GM23338 (cell line): ENCODE measurements around the gene COIL. TPM values are rescaled to one million over a fixed set of nuclear protein-coding genes. Genes with fewer than 3 reads are reported as not detected.

Source experiments
- ATAC-seq: fragments of 200-7000 bp; cut with Tn5 transposase; 3 replicates; pipeline ENCODE4 v1.9.1; 2020
- DNase-seq: peaks from one replicate; pipeline ENCODE4 v3.0.0-alpha.2; 2015; ENCODE audit warnings: low spot score
- H2AFZ ChIP-seq: fragments of 200-600 bp; sonication (generic); 2 replicates; pipeline ENCODE4 v1.8.0; 2016; ENCODE audit warnings: antibody characterized with exemption, mild to moderate bottlenecking, moderate library complexity
- H3F3A ChIP-seq: fragments of 200-600 bp; sonication (generic); replicated peaks from 2 replicates; pipeline ENCODE4 v1.8.0; 2017; ENCODE audit warnings: antibody characterized with exemption, mixed run types, low read depth
- H3K27ac ChIP-seq: fragments of 200-600 bp; sonication (generic); 2 replicates; pipeline ENCODE4 v1.6.1; 2016; ENCODE audit warnings: low read depth
- H3K27me3 ChIP-seq: fragments of 200-600 bp; sonication (generic); 2 replicates; pipeline ENCODE4 v1.8.0; 2016; ENCODE audit warnings: mild to moderate bottlenecking, mixed run types, moderate library complexity; ENCODE audit not compliant: insufficient read depth
- H3K36me3 ChIP-seq: fragments of 200-600 bp; sonication (generic); 2 replicates; pipeline ENCODE4 v1.8.0; 2016; ENCODE audit warnings: mild to moderate bottlenecking; ENCODE audit not compliant: insufficient read depth
- H3K4me1 ChIP-seq: fragments of 200-600 bp; sonication (generic); 2 replicates; pipeline ENCODE4 v1.8.0; 2016; ENCODE audit warnings: mild to moderate bottlenecking, moderate library complexity; ENCODE audit not compliant: insufficient read depth
- H3K4me2 ChIP-seq: fragments of 200-600 bp; sonication (generic); 2 replicates; pipeline ENCODE4 v1.7.1; 2017; ENCODE audit warnings: mixed run types
- H3K4me3 ChIP-seq: fragments of 200-600 bp; sonication (generic); 2 replicates; pipeline ENCODE4 v1.6.1; 2016; ENCODE audit warnings: mixed run types
- H3K79me2 ChIP-seq: fragments of 200-600 bp; sonication (generic); replicated peaks from 2 replicates; pipeline ENCODE4 v1.8.0; 2017; ENCODE audit warnings: mild to moderate bottlenecking; ENCODE audit not compliant: insufficient read depth
- H3K9me2 ChIP-seq: fragments of 200-600 bp; sonication (generic); 2 replicates; pipeline ENCODE4 v1.8.0; 2017; ENCODE audit not compliant: insufficient read depth
- H4K20me1 ChIP-seq: fragments of 200-600 bp; sonication (generic); replicated peaks from 2 replicates; pipeline ENCODE4 v1.8.0; 2017; ENCODE audit warnings: mild to moderate bottlenecking; ENCODE audit not compliant: insufficient read depth
- H3K27ac Mint-ChIP-seq: 2 replicates; pipeline ENCODE4 v1.8.0; 2020; ENCODE audit warnings: inconsistent platforms, mild to moderate bottlenecking, moderate library complexity, mixed read lengths
- H3K27me3 Mint-ChIP-seq: 3 replicates; pipeline ENCODE4 v1.8.0; 2022; ENCODE audit warnings: low read depth, mild to moderate bottlenecking, moderate library complexity, mixed read lengths, inconsistent platforms; ENCODE audit not compliant: insufficient read depth, poor library complexity
- H3K36me3 Mint-ChIP-seq: 3 replicates; pipeline ENCODE4 v1.8.0; 2021; ENCODE audit warnings: low read depth, mild to moderate bottlenecking, inconsistent platforms, moderate library complexity, mixed read lengths
- H3K4me1 Mint-ChIP-seq: 3 replicates; pipeline ENCODE4 v1.8.0; 2020; ENCODE audit warnings: mild to moderate bottlenecking, inconsistent platforms, mixed read lengths
- H3K4me3 Mint-ChIP-seq: 3 replicates; pipeline ENCODE4 v1.8.0; 2021; ENCODE audit warnings: moderate library complexity, mild to moderate bottlenecking, inconsistent platforms, mixed read lengths
- H3K9me3 Mint-ChIP-seq: 3 replicates; pipeline ENCODE4 v1.8.0; 2020; ENCODE audit warnings: moderate library complexity, mild to moderate bottlenecking, inconsistent platforms, mixed read lengths
- CREB1 ChIP-seq: fragments of 250-450 bp; sonication (Bioruptor Pico); IDR thresholded peaks from 2 replicates; pipeline ENCODE4 v1.5.0; 2020; ENCODE audit warnings: low read depth, mild to moderate bottlenecking, moderate library complexity
- EZH2 ChIP-seq: fragments of 200-600 bp; sonication (generic); IDR thresholded peaks from one replicate; pipeline ENCODE4 v1.8.0; 2017; ENCODE audit warnings: antibody characterized with exemption, mild to moderate bottlenecking, low read depth; ENCODE audit not compliant: unreplicated experiment
- EZH2phosphoT487 ChIP-seq: fragments of 200-600 bp; sonication (generic); IDR thresholded peaks from one replicate; pipeline ENCODE4 v1.8.1; 2018; ENCODE audit warnings: antibody characterized with exemption; ENCODE audit not compliant: unreplicated experiment
- JUNB ChIP-seq: IDR thresholded peaks from one replicate; pipeline ENCODE4 v1.6.1; 2016; ENCODE audit warnings: antibody characterized with exemption; ENCODE audit not compliant: unreplicated experiment
- NANOG ChIP-seq: IDR thresholded peaks from 2 replicates; pipeline ENCODE4 v1.6.1; 2016; ENCODE audit warnings: antibody characterized with exemption, borderline replicate concordance
- POLR2AphosphoS5 ChIP-seq: IDR thresholded peaks from 2 replicates; pipeline ENCODE4 v1.6.1; 2016; ENCODE audit warnings: antibody characterized with exemption, low read depth
- STAT1 ChIP-seq: IDR thresholded peaks from one replicate; pipeline ENCODE4 v1.6.1; 2016; ENCODE audit warnings: antibody characterized with exemption; ENCODE audit not compliant: unreplicated experiment
- ZNF114 ChIP-seq: fragments of 250-450 bp; sonication (Bioruptor Pico); IDR thresholded peaks from 2 replicates; pipeline ENCODE4 v1.5.0; 2020; ENCODE audit warnings: mild to moderate bottlenecking, moderate library complexity
- ZNF331 ChIP-seq: fragments of 250-450 bp; sonication (Bioruptor Pico); IDR thresholded peaks from 2 replicates; pipeline ENCODE4 v1.5.0; 2020; ENCODE audit warnings: low read depth, mild to moderate bottlenecking, moderate library complexity
- polyA plus RNA-seq: library from polyadenylated mRNA; unstranded; fragments of >200 nt; fragmentation: Nextera tagmentation; extraction: Ambion mirVana; gene quantifications from 2 replicates; pipeline ENCODE4 v1.2.1, GENCODE V29; 2016
- total RNA-seq: library from RNA; depleted of rRNA; stranded (reverse); fragments of >200 nt; shearing (Covaris generic); gene quantifications from 2 replicates; pipeline ENCODE4 v1.2.3, GENCODE V29; 2014
- TF ChIP-seq, protein P1 (sequence below): IDR thresholded peaks from one replicate; pipeline ENCODE4 v1.6.1; 2018; ENCODE audit warnings: antibody characterized with exemption; ENCODE audit not compliant: unreplicated experiment
- TF ChIP-seq, protein P2 (sequence below), 2 experiments: fragments of 200-600 bp in 1 of 2; sonication (generic) in 1 of 2; conservative IDR thresholded peaks; 2 replicates each; pipeline versions ENCODE4 v1.5.1 to v1.6.1; 2016 to 2017; ENCODE audit warnings: antibody characterized with exemption in 2 of 2, low read depth in 2 of 2, mild to moderate bottlenecking in 2 of 2, moderate library complexity in 1 of 2
- TF ChIP-seq, protein P3 (sequence below): fragments of 250-450 bp; sonication (Bioruptor Pico); IDR thresholded peaks from 2 replicates; pipeline ENCODE4 v1.5.0; 2020; ENCODE audit warnings: mild to moderate bottlenecking, moderate library complexity

The COIL gene
- total and polyA plus RNA-seq, 2 experiments from 2014 or later = 18.5 to 32.2 TPM

DNA sequence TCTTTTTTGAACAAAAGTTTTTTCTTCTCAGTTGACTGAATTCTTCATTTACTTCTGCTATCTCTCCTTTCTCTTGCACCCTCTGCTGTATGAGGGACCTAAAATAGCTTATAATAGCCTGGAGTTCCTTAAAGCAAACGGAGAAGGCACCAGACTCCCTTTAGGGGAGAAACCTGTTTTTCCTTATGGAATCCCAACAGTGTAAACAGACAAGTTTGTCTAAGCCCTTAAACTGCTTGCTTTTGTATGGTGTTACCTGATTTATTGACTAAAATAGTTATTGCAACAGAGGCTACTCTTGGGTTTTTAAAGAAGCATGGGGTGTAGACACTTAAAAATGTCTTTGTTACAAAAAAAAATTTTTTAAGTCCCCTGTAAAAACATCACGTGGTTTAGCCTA is 34.1 kb downstream of the COIL start:
- H3K36me3 ChIP-seq = peaks cover 11% of the 10 kb centered on the region; the same call in 1 of the 2 replicates
- DNase-seq (peak; percentile 29), ATAC-seq (peak; percentile 59)
- H3K27me3 ChIP-seq = no peaks in the 10 kb centered on the region
- peak overlapping the region; percentile 87 for H3K27ac ChIP-seq
- no peak overlapping the region for H2AFZ ChIP-seq
- Mint-ChIP-seq H3K4me1 (peaks cover 26% of the 10 kb centered on the region), H3K9me3 (peaks cover 57% of the 10 kb centered on the region), H3K27ac (peak overlapping the region; percentile 85), H3K36me3 (peaks cover 36% of the 10 kb centered on the region; the same call in 2 of the 3 replicates), H3K4me3 (peak overlapping the region; percentile 30; the same call in 1 of the 3 replicates), H3K27me3 (peaks cover 2% of the 10 kb centered on the region)
- H3F3A ChIP-seq = 0 out of 2 replicates have a peak, but pooled peaks cover 3% of the 10 kb centered on the region
- H3K79me2 ChIP-seq = no peaks in the 10 kb centered on the region
- peak overlapping the region; percentile 25 for H3K4me3 ChIP-seq
- no peaks in the 10 kb centered on the region for H4K20me1 ChIP-seq
- H3K4me2 ChIP-seq = peak overlapping the region; percentile 64
- no peaks in the 10 kb centered on the region for H3K9me2 ChIP-seq
- peaks cover 26% of the 10 kb centered on the region for H3K4me1 ChIP-seq
- TF ChIP-seq STAT1 = no peak
- TF ChIP-seq ZNF331 (CRISPR knock-in tag) = no peak
- TF ChIP-seq JUNB = no peak
- no peak for TF ChIP-seq POLR2AphosphoS5
- no peak for TF ChIP-seq EZH2
- TF ChIP-seq, protein P1, sequence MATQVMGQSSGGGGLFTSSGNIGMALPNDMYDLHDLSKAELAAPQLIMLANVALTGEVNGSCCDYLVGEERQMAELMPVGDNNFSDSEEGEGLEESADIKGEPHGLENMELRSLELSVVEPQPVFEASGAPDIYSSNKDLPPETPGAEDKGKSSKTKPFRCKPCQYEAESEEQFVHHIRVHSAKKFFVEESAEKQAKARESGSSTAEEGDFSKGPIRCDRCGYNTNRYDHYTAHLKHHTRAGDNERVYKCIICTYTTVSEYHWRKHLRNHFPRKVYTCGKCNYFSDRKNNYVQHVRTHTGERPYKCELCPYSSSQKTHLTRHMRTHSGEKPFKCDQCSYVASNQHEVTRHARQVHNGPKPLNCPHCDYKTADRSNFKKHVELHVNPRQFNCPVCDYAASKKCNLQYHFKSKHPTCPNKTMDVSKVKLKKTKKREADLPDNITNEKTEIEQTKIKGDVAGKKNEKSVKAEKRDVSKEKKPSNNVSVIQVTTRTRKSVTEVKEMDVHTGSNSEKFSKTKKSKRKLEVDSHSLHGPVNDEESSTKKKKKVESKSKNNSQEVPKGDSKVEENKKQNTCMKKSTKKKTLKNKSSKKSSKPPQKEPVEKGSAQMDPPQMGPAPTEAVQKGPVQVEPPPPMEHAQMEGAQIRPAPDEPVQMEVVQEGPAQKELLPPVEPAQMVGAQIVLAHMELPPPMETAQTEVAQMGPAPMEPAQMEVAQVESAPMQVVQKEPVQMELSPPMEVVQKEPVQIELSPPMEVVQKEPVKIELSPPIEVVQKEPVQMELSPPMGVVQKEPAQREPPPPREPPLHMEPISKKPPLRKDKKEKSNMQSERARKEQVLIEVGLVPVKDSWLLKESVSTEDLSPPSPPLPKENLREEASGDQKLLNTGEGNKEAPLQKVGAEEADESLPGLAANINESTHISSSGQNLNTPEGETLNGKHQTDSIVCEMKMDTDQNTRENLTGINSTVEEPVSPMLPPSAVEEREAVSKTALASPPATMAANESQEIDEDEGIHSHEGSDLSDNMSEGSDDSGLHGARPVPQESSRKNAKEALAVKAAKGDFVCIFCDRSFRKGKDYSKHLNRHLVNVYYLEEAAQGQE = no peak
- TF ChIP-seq, protein P2, sequence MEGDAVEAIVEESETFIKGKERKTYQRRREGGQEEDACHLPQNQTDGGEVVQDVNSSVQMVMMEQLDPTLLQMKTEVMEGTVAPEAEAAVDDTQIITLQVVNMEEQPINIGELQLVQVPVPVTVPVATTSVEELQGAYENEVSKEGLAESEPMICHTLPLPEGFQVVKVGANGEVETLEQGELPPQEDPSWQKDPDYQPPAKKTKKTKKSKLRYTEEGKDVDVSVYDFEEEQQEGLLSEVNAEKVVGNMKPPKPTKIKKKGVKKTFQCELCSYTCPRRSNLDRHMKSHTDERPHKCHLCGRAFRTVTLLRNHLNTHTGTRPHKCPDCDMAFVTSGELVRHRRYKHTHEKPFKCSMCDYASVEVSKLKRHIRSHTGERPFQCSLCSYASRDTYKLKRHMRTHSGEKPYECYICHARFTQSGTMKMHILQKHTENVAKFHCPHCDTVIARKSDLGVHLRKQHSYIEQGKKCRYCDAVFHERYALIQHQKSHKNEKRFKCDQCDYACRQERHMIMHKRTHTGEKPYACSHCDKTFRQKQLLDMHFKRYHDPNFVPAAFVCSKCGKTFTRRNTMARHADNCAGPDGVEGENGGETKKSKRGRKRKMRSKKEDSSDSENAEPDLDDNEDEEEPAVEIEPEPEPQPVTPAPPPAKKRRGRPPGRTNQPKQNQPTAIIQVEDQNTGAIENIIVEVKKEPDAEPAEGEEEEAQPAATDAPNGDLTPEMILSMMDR (conservative IDR thresholded peaks at IDR 0.05; ENCODE audit: low read depth in 2 of 2) = no peak
- no peak for TF ChIP-seq NANOG
- TF ChIP-seq, protein P3, sequence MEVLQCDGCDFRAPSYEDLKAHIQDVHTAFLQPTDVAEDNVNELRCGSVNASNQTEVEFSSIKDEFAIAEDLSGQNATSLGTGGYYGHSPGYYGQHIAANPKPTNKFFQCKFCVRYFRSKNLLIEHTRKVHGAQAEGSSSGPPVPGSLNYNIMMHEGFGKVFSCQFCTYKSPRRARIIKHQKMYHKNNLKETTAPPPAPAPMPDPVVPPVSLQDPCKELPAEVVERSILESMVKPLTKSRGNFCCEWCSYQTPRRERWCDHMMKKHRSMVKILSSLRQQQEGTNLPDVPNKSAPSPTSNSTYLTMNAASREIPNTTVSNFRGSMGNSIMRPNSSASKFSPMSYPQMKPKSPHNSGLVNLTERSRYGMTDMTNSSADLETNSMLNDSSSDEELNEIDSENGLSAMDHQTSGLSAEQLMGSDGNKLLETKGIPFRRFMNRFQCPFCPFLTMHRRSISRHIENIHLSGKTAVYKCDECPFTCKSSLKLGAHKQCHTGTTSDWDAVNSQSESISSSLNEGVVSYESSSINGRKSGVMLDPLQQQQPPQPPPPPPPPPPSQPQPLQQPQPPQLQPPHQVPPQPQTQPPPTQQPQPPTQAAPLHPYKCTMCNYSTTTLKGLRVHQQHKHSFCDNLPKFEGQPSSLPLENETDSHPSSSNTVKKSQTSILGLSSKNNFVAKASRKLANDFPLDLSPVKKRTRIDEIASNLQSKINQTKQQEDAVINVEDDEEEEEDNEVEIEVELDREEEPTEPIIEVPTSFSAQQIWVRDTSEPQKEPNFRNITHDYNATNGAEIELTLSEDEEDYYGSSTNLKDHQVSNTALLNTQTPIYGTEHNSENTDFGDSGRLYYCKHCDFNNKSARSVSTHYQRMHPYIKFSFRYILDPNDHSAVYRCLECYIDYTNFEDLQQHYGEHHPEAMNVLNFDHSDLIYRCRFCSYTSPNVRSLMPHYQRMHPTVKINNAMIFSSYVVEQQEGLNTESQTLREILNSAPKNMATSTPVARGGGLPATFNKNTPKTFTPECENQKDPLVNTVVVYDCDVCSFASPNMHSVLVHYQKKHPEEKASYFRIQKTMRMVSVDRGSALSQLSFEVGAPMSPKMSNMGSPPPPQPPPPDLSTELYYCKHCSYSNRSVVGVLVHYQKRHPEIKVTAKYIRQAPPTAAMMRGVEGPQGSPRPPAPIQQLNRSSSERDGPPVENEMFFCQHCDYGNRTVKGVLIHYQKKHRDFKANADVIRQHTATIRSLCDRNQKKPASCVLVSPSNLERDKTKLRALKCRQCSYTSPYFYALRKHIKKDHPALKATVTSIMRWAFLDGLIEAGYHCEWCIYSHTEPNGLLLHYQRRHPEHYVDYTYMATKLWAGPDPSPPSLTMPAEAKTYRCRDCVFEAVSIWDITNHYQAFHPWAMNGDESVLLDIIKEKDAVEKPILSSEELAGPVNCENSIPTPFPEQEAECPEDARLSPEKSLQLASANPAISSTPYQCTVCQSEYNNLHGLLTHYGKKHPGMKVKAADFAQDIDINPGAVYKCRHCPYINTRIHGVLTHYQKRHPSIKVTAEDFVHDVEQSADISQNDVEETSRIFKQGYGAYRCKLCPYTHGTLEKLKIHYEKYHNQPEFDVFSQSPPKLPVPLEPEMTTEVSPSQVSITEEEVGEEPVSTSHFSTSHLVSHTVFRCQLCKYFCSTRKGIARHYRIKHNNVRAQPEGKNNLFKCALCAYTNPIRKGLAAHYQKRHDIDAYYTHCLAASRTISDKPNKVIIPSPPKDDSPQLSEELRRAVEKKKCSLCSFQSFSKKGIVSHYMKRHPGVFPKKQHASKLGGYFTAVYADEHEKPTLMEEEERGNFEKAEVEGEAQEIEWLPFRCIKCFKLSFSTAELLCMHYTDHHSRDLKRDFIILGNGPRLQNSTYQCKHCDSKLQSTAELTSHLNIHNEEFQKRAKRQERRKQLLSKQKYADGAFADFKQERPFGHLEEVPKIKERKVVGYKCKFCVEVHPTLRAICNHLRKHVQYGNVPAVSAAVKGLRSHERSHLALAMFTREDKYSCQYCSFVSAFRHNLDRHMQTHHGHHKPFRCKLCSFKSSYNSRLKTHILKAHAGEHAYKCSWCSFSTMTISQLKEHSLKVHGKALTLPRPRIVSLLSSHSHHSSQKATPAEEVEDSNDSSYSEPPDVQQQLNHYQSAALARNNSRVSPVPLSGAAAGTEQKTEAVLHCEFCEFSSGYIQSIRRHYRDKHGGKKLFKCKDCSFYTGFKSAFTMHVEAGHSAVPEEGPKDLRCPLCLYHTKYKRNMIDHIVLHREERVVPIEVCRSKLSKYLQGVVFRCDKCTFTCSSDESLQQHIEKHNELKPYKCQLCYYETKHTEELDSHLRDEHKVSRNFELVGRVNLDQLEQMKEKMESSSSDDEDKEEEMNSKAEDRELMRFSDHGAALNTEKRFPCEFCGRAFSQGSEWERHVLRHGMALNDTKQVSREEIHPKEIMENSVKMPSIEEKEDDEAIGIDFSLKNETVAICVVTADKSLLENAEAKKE = no peak
- TF ChIP-seq ZNF114 (CRISPR knock-in tag) = no peak
- no peak for TF ChIP-seq CREB1
- TF ChIP-seq EZH2phosphoT487 = no peak
